HFF-Myc (cell line): ENCODE data around the gene CIB4.
"Not testable (repeated sequence)": the region's sequence is repeated elsewhere in the genome, so short reads cannot be mapped to it uniquely, and the experiment has no call there.

ENCODE experiments used
- DNase-seq: peaks from one replicate; pipeline ENCODE4 v3.0.0-alpha.2; 2011; ENCODE audit warnings: low read depth; ENCODE audit errors: extremely low read depth
- H3K4me3 ChIP-seq: replicated peaks from 2 replicates; pipeline ENCODE4 v1.5.1; 2011; ENCODE audit warnings: low read depth, mild to moderate bottlenecking, control low read depth, low read length
- CTCF ChIP-seq: IDR thresholded peaks from 2 replicates; pipeline ENCODE4 v1.5.1; 2012; ENCODE audit warnings: mild to moderate bottlenecking, low read depth, low read length, control low read depth; ENCODE audit errors: missing control alignments

CIB4 gene

GRCh38 chr2:26572591-26572990 is 68.6 kb downstream of the CIB4 start:
- H3K4me3 ChIP-seq = no peak overlapping the region
- DNase-seq = no peak
- no peak for TF ChIP-seq CTCF

DNA sequence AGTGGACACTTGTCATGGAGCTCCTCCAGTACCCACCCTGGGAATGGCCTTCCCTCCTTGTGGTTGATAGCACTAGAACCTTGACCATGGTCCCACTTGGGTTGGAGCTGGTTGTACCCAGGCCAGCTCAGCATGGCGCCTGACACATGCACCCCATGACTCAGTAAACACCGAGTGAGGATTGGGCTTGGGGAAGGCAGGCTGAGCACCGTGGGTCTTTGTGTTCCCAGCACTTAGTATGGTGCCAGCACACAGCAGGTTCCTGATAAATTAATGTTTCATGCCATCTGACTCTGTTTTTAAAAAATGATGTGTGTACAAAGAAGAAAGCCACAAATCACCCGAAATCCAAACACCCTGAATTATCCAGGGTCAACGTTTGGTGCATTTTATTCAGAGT is 69.8 kb downstream of the CIB4 start:
- DNase-seq = no peak
- no peak for TF ChIP-seq CTCF
- no peak overlapping the region for H3K4me3 ChIP-seq

DNA sequence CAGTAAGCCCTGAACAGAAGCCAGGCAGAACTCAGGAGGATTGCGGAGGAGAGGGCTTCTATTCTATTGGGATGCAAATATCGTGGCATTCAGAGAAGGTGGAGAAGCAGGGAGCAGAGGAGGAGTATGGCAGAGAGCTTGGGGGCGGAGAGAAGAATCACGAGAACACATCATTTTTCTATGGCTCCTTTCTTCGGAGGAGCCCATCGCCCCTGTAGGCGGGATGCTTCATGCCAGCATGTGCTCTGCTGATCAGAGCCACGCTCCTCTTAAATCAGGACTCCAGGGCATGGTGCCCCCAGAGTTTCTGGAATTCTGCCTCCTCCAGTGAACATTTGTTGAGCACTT is 71.1 kb downstream of the CIB4 start:
- no peak overlapping the region for H3K4me3 ChIP-seq
- no peak for TF ChIP-seq CTCF
- no peak for DNase-seq

DNA sequence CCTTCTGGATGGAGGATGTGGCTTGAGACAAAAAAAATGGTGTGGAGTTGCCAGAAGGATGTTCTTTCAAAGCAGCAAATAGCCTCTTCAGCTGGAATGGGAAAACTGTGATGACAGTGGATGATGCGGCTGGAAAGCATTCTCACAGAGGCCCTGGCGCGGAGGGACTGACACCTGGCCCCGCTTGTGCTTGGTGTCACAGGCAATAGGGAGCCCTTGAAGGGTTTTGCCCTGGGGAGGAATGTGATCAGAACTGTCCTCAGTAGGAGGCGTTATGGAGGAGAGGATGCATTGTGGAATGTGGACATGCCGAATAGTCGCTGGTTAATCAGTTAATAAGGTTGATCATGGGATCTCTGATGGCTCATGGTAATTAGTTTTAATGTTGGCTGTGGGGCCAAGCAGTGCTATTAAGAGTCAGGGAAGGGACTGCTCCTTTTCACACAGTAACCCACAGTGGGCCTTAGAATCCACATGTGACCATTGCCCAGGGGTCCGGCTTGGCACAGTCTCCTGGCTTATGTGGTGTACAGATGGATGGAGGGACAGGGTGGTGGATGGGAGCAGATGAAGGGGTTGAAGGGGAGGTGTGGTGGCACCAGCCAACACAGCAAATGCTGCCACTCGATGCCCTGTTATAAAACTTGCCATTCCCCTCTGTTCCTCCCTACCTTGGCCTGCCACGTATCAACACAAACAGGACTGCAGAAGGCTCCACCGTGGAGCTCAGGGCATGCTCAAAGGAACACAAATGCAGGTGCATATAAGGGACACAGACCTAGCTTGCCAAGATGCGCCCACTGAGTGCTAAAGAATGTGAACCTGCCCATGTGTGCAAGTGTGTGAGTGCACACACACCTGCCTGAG is 71.7 kb downstream of the CIB4 start:
- H3K4me3 ChIP-seq = no peak overlapping the region
- TF ChIP-seq CTCF = no peak
- no peak for DNase-seq

GRCh38 chr2:26568076-26568890 is 72.9 kb downstream of the CIB4 start:
- TF ChIP-seq CTCF = no peak
- H3K4me3 ChIP-seq = no peak overlapping the region
- no peak for DNase-seq

GRCh38 chr2:26567534-26567933 is 73.6 kb downstream of the CIB4 start:
- TF ChIP-seq CTCF = no peak

DNA sequence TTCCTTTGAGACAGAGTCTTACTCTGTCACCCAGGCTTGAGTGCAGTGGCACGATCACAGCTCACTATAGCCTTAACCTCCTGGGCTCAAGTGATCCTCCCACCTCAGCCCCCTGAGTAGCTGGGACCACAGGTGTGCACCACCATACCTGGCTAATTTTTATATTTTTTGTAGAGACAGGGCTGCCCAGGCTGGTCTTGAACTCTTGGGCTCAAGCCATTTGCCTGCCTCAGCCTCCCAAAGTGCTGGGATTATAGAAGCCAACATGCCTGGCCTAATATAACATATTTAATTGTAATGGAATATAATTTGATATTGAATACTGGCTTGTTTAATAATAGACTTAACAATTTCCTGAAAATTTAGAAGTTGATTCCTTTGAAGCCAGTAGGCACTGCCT is 74.4 kb downstream of the CIB4 start:
- not testable (repeated sequence) for H3K4me3 ChIP-seq, DNase-seq

More at GRCh38 chr2:26567534-26567933, 73.6 kb downstream of the CIB4 start:
- H3K4me3 ChIP-seq = no peak overlapping the region
- DNase-seq = no peak
